Activated T-cell treated with anti-CD3 and anti-CD28 coated beads, Interleukin-2, amount 50 U/mL, for 4 hours (primary cell): ENCODE results near the gene RPL31. TPM values are rescaled to one million over a fixed set of nuclear protein-coding genes. Genes with fewer than 3 reads are reported as not detected.
"Not testable (repeated sequence)": the region's sequence is repeated elsewhere in the genome, so short reads cannot be mapped to it uniquely, and the experiment has no call there.

Experiments used
- ATAC-seq, 2 donors: fragments of 200-7000 bp; cut with Tn5 transposase; one replicate each; pipeline ENCODE4 v1.10.0; 2021
- DNase-seq: peaks from one replicate; pipeline ENCODE4 v3.0.0-alpha.2; 2020
- H3K27me3 Mint-ChIP-seq: one replicate; pipeline ENCODE4 v1.8.0; 2021; ENCODE audit warnings: low read depth, mixed read lengths
- H3K36me3 Mint-ChIP-seq: one replicate; pipeline ENCODE4 v1.8.0; 2022; ENCODE audit warnings: mixed read lengths; ENCODE audit not compliant: insufficient read depth
- H3K4me1 Mint-ChIP-seq: one replicate; pipeline ENCODE4 v1.8.0; 2021; ENCODE audit warnings: low read depth, mixed read lengths
- H3K4me3 Mint-ChIP-seq: one replicate; pipeline ENCODE4 v1.8.0; 2021; ENCODE audit warnings: mild to moderate bottlenecking, moderate library complexity, mixed read lengths
- H3K9me3 Mint-ChIP-seq: one replicate; pipeline ENCODE4 v1.8.0; 2021; ENCODE audit warnings: mixed read lengths
- total RNA-seq, 3 donors: library from RNA; stranded (reverse); gene quantifications; one replicate each; pipeline ENCODE4 v1.2.1, GENCODE V29; 2021

The RPL31 gene
- total RNA-seq, 3 donors from 2014 or later = 1,558 to 1,629 (median 1,588) TPM

- Mint-ChIP-seq H3K4me1 (no peaks in the 10 kb centered on the region), H3K4me3 (no peak overlapping the region), H3K27me3 (peaks cover 1% of the 10 kb centered on the region), H3K9me3 (no peaks in the 10 kb centered on the region), H3K36me3 (no peaks in the 10 kb centered on the region)
- DNase-seq = no peak
- no peak for ATAC-seq
Measured at GRCh38 chr2:101038455-101039255, 36.6 kb downstream of the RPL31 start.

DNA sequence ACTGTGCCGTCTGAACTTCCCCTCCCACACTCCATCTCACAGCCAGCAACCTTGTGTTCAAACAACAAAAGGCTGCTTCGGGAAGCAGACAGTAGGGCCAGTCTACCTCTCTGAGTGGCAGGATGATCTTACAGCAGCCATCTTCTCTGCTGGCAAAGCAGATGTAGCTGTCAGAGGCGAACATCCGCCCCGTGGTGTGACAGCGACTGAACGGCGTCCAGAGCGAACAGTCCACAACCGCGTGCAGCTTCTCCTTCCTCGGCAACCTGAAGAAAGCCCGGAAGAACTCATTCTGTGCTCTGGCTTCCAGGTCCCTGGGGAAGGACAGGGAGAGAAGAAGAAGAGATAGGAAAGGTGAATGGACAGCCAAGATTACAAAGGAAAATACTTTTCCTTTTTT lies 38.0 kb downstream of the RPL31 start:
- Mint-ChIP-seq H3K27me3 (peaks cover 5% of the 10 kb centered on the region), H3K4me3 (no peak overlapping the region), H3K36me3 (no peaks in the 10 kb centered on the region), H3K9me3 (no peaks in the 10 kb centered on the region), H3K4me1 (no peaks in the 10 kb centered on the region)
- DNase-seq (no peak), ATAC-seq (no peak)

DNA sequence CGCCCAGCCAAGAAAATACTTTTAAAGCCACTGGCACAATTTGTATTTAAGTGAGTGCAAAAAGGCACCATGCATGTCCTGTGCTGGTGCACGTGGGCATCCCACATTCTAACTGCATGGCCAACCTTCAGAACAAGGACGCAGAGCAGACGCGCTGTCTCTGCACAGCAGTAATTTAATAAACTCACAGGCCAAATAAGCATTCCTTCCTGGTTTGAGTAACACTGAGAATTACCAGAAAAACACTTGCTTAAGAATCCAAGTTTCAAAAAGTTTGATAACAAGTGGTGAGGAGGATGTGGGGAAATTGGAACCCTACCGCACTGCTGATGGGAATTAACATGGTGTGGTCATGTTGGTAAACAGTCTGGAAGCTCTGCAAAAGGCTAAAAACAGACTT lies 38.7 kb downstream of the RPL31 start:
- H3K9me3 Mint-ChIP-seq = no peaks in the 10 kb centered on the region
- no peak for DNase-seq
- H3K36me3 Mint-ChIP-seq = no peaks in the 10 kb centered on the region
- H3K27me3 Mint-ChIP-seq = peaks cover 5% of the 10 kb centered on the region
- no peaks in the 10 kb centered on the region for H3K4me1 Mint-ChIP-seq
- no peak for ATAC-seq
- H3K4me3 Mint-ChIP-seq = no peak overlapping the region

DNA sequence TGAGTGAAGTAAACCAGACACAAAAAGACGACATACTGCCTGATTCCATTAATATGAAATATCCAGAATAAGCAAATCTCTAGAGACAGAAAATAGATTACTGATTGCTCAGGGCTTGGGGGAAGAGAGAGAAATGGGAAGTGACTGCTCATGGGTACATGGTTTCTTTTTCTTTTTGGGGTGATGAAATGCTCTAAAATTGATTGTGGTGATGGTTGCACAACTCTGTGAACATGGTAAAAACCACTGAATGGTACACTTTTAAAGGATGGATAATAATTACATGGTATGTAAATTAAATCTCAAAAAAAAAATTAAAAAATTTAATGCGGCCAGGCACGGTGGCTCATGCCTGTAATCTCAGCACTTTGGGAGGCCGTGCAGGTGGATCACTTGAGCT lies 39.3 kb downstream of the RPL31 start:
- Mint-ChIP-seq H3K27me3 (peaks cover 4% of the 10 kb centered on the region), H3K4me1 (no peaks in the 10 kb centered on the region), H3K9me3 (no peaks in the 10 kb centered on the region), H3K4me3 (no peak overlapping the region), H3K36me3 (no peaks in the 10 kb centered on the region)
- ATAC-seq (no peak), DNase-seq (no peak)

DNA sequence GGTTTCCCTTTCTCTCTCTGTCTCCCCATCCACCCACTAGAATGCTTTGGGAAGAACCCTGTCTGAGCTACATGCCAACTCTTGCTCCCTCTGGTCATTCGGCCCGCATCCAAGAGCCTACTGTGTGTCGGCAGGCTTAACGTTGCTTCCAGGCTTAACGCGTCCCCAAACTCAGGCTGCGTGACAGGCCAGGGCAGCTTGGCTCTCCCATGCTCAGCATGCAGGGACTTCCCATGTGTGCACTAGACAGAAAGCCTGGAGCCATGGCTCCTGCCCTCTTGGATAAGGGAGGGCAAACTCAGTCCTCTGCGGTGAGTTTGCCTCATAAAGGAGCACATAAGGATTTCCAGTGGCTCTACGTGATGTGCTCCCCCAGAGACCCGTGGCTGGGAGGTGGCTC lies 43.2 kb downstream of the RPL31 start:
- ATAC-seq (no peak), DNase-seq (no peak)
- Mint-ChIP-seq H3K27me3 (peaks cover 4% of the 10 kb centered on the region), H3K9me3 (no peaks in the 10 kb centered on the region), H3K4me1 (no peaks in the 10 kb centered on the region), H3K4me3 (no peak overlapping the region), H3K36me3 (no peaks in the 10 kb centered on the region)

GRCh38 chr2:101047075-101047766 lies 45.1 kb downstream of the RPL31 start:
- no peaks in the 10 kb centered on the region for H3K36me3 Mint-ChIP-seq
- DNase-seq = no peak
- peaks cover 4% of the 10 kb centered on the region for H3K27me3 Mint-ChIP-seq
- no peak for ATAC-seq
- H3K9me3 Mint-ChIP-seq = no peaks in the 10 kb centered on the region
- no peak overlapping the region for H3K4me3 Mint-ChIP-seq
- no peaks in the 10 kb centered on the region for H3K4me1 Mint-ChIP-seq

- Mint-ChIP-seq H3K36me3 (no peaks in the 10 kb centered on the region), H3K4me3 (no peak overlapping the region), H3K4me1 (no peaks in the 10 kb centered on the region), H3K9me3 (no peaks in the 10 kb centered on the region), H3K27me3 (peaks cover 4% of the 10 kb centered on the region)
- ATAC-seq (no peak), DNase-seq (no peak)
Measured at GRCh38 chr2:101047774-101048173, 45.7 kb downstream of the RPL31 start.

DNA sequence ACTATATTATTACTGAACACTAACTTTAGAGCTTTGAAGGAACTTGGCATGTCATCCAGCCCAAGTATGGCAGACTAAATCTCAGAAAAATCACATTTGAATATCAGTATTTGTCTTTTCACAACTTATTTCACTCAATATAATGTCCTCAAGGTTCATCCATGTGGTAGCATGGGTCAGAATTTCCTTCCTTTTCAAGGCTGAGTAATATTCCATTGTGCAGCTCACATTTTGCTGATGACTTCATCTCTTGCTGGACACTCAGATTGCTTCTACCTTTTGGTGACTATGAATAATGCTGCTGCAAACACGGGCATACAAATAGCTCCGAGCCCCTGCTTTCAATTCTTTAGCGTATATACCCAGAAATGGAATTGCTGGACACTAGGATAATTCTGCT lies 46.7 kb downstream of the RPL31 start:
- DNase-seq (no peak), ATAC-seq (no peak)
- H3K4me1 Mint-ChIP-seq = no peaks in the 10 kb centered on the region
- H3K4me3 Mint-ChIP-seq = no peak overlapping the region
- H3K27me3 Mint-ChIP-seq = peaks cover 4% of the 10 kb centered on the region
- no peaks in the 10 kb centered on the region for H3K36me3 Mint-ChIP-seq
- H3K9me3 Mint-ChIP-seq = no peaks in the 10 kb centered on the region

GRCh38 chr2:101050886-101051285 lies 48.8 kb downstream of the RPL31 start:
- H3K27me3 Mint-ChIP-seq, H3K4me3 Mint-ChIP-seq, H3K9me3 Mint-ChIP-seq, ATAC-seq, H3K36me3 Mint-ChIP-seq, DNase-seq, H3K4me1 Mint-ChIP-seq: not testable (repeated sequence)

DNA sequence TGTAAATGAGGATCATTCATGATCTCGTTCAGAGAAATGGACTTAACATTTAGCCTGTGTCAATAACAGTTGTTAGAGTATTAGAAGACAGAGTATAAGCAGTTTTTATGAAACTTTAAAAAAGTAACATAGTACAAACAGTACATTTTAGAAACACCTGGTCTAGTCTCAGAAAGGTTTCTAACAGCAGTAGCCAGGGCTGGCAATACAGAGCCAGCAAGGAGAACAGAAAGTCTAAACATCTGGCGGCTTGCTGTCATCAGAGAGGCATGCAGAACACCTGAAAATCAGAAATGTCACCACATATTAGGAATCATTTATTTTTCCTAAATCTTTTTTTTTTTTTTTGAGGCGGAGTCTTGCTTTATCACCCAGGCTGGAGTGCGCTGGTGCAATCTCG lies 50.1 kb downstream of the RPL31 start:
- Mint-ChIP-seq H3K9me3 (no peaks in the 10 kb centered on the region), H3K4me3 (no peak overlapping the region), H3K27me3 (no peaks in the 10 kb centered on the region), H3K4me1 (no peaks in the 10 kb centered on the region), H3K36me3 (no peaks in the 10 kb centered on the region)
- ATAC-seq (no peak), DNase-seq (no peak)

GRCh38 chr2:101053117-101053516 lies 51.0 kb downstream of the RPL31 start:
- H3K27me3 Mint-ChIP-seq = no peaks in the 10 kb centered on the region
- no peak overlapping the region for H3K4me3 Mint-ChIP-seq
- DNase-seq (no peak), ATAC-seq (no peak)
- H3K9me3 Mint-ChIP-seq = no peaks in the 10 kb centered on the region
- H3K36me3 Mint-ChIP-seq = no peaks in the 10 kb centered on the region
- H3K4me1 Mint-ChIP-seq = no peaks in the 10 kb centered on the region

Other genes with a start within 250 kb of the RPL31 start
- 10 to 100 TPM in 2 of 3 donors, 1 to 10 TPM in 1; 4.8 to 14.6 (median 10.4) TPM for gene NPAS2, start 182.2 kb upstream of the RPL31 start, total RNA-seq
- 1 to 10 TPM in 1 of 3 donors, under 1 TPM in 2; 0.58 to 1.1 (median 0.68) TPM for gene TBC1D8, start 149.1 kb downstream of the RPL31 start, total RNA-seq